ENCODE measurements around the gene RNF133.

DNA sequence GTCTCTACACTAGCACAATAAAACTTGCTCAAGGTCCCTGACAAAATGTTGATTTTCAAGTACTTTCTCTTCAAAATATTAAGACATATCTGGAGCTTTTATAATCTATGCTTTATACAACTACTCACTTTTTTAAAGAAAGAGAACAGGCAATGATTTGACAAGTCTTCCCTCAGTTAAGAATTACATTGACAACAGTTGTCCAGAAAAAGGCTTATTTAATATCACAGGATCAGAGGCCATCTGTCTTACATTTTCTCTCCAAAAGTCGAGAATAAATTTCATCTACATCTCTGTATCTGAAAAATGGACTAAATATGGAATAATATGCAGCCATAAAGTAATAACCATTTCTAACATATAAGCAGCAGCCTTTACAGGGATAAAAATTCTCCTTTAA is 12.0 kb upstream of the RNF133 start:
- TF ChIP-seq, protein P1, sequence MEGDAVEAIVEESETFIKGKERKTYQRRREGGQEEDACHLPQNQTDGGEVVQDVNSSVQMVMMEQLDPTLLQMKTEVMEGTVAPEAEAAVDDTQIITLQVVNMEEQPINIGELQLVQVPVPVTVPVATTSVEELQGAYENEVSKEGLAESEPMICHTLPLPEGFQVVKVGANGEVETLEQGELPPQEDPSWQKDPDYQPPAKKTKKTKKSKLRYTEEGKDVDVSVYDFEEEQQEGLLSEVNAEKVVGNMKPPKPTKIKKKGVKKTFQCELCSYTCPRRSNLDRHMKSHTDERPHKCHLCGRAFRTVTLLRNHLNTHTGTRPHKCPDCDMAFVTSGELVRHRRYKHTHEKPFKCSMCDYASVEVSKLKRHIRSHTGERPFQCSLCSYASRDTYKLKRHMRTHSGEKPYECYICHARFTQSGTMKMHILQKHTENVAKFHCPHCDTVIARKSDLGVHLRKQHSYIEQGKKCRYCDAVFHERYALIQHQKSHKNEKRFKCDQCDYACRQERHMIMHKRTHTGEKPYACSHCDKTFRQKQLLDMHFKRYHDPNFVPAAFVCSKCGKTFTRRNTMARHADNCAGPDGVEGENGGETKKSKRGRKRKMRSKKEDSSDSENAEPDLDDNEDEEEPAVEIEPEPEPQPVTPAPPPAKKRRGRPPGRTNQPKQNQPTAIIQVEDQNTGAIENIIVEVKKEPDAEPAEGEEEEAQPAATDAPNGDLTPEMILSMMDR (conservative IDR thresholded peaks at IDR 0.05; ENCODE audit: low read depth, low read length): no peak
- no peak for TF ChIP-seq EZH2 (IDR thresholded peaks at IDR 0.05; ENCODE audit: low read length, unreplicated experiment)

Data from PC-3 (cell line).